PC-9 (cell line): ENCODE measurements around the gene RFTN1. TPM values are rescaled to one million over a fixed set of nuclear protein-coding genes. Genes with fewer than 3 reads are reported as not detected.

Experiments
- BruUV-seq: library from RNA; stranded (reverse); fragments of 400-500 nt; replicated peaks from 2 replicates; lab custom pipeline; 2021; lab: Mats Ljungman, UMichigan
- CTCF ChIA-PET: fragments of 300-600 bp; sonication (Branson Sonifier 250); formaldehyde crosslinking; loops from one replicate; lab custom pipeline; 2022; ENCODE audit warnings: antibody characterized with exemption; lab: Charles Lee
- POLR2A ChIA-PET: fragments of 300-600 bp; sonication (Branson Sonifier 250); formaldehyde crosslinking; loops from one replicate; lab custom pipeline; 2022; ENCODE audit warnings: antibody characterized with exemption; ENCODE audit not compliant: unreplicated experiment; lab: Charles Lee
- DNase-seq, 2 experiments: peaks; one replicate each; pipeline versions ENCODE4 v3.0.0 to v3.0.0-alpha.2; 2015 to 2022; ENCODE audit warnings: mixed read lengths in 1 of 2
- H2AFZ ChIP-seq: fragments of 200-600 bp; sonication (generic); 2 replicates; pipeline ENCODE4 v1.8.1; 2017; ENCODE audit warnings: antibody characterized with exemption
- H3F3A ChIP-seq: fragments of 200-600 bp; sonication (generic); 2 replicates; pipeline ENCODE4 v1.8.1; 2017; ENCODE audit warnings: antibody characterized with exemption, mild to moderate bottlenecking, low read depth; ENCODE audit not compliant: insufficient read depth
- H3K27ac ChIP-seq: fragments of 200-600 bp; sonication (generic); 2 replicates; pipeline ENCODE4 v1.6.1; 2016; ENCODE audit warnings: mixed run types
- H3K27me3 ChIP-seq: fragments of 200-600 bp; sonication (generic); 2 replicates; pipeline ENCODE4 v1.6.1; 2016; ENCODE audit warnings: low read depth, mixed run types; ENCODE audit not compliant: insufficient read depth
- H3K36me3 ChIP-seq: fragments of 200-600 bp; sonication (generic); 2 replicates; pipeline ENCODE4 v1.6.1; 2016; ENCODE audit warnings: low read depth, mixed run types
- H3K4me1 ChIP-seq: fragments of 200-600 bp; sonication (generic); replicated peaks from 2 replicates; pipeline ENCODE4 v1.6.1; 2016; ENCODE audit warnings: mixed run types; ENCODE audit not compliant: insufficient read depth
- H3K4me2 ChIP-seq: fragments of 200-600 bp; sonication (generic); 2 replicates; pipeline ENCODE4 v1.6.1; 2017; ENCODE audit warnings: mixed run types
- H3K4me3 ChIP-seq: fragments of 200-600 bp; sonication (generic); 2 replicates; pipeline ENCODE4 v1.6.1; 2016; ENCODE audit warnings: mixed run types
- H3K79me2 ChIP-seq: fragments of 200-600 bp; sonication (generic); 2 replicates; pipeline ENCODE4 v1.6.1; 2017; ENCODE audit warnings: low read depth, mixed run types
- H3K9me2 ChIP-seq: fragments of 200-600 bp; sonication (generic); 2 replicates; pipeline ENCODE4 v1.8.1; 2017; ENCODE audit warnings: mild to moderate bottlenecking; ENCODE audit not compliant: insufficient read depth
- H3K9me3 ChIP-seq: fragments of 200-600 bp; sonication (generic); 2 replicates; pipeline ENCODE4 v1.8.1; 2016; ENCODE audit warnings: low read depth; ENCODE audit not compliant: insufficient read depth
- H4K20me1 ChIP-seq: fragments of 200-600 bp; sonication (generic); 2 replicates; pipeline ENCODE4 v1.8.1; 2017; ENCODE audit not compliant: insufficient read depth
- EZH2 ChIP-seq: fragments of 200-600 bp; sonication (generic); IDR thresholded peaks from 2 replicates; pipeline ENCODE4 v1.8.0; 2017; ENCODE audit warnings: antibody characterized with exemption, low read depth
- intact Hi-C: fragments of 100-400 bp; cut with micrococcal nuclease; formaldehyde crosslinking; loops from one replicate; pipeline ENCODE4 v1.10.0; 2022; ENCODE audit not compliant: unreplicated experiment
- total RNA-seq: library from RNA; stranded (reverse); gene quantifications from 2 replicates; pipeline ENCODE4 v1.2.3, GENCODE V29; 2021
- TF ChIP-seq, protein P1 (sequence below): fragments of 200-600 bp; sonication (generic); conservative IDR thresholded peaks from 2 replicates; pipeline ENCODE4 v1.6.1; 2017; ENCODE audit warnings: mixed run types, antibody characterized with exemption, mild to moderate bottlenecking, moderate library complexity

The RFTN1 gene
- total RNA-seq, 1 experiment from 2014 or later, result 0.41 TPM

DNA sequence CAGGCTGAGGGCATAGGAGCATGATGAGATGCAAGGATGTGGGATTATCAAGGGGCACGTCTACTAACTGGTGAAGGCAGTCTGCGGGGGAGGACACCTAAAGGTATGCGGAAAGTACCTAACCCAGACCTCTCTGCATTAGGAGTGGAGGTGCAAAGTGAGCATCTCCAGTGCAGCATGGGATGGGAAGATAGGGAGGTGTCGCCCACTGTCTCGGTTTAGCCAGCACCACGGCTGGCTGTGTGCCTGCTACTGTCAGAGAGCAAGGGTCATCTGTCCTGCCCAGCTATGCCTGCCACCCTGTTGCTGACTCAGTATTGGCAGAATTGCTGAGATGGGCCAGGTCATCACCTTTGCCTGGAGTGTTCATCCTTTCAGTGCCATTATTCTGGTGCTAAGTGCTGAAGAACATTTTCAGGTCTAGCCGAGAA, 208.4 kb downstream of the RFTN1 start:
- Histone ChIP-seq H3K36me3 (no peaks in the 10 kb centered on the region; the same call in 1 of the 2 replicates), H3K9me2 (no peaks in the 10 kb centered on the region), H3F3A (no peaks in the 10 kb centered on the region), H3K4me3 (no peak overlapping the region), H3K4me1 (peaks cover 8% of the 10 kb centered on the region; the same call in 1 of the 2 replicates), H3K9me3 (no peaks in the 10 kb centered on the region), H3K27ac (no peak overlapping the region), H3K4me2 (no peak overlapping the region), H2AFZ (no peak overlapping the region), H4K20me1 (0 out of 2 replicates have a peak, but pooled peaks cover 4% of the 10 kb centered on the region), H3K79me2 (no peaks in the 10 kb centered on the region), H3K27me3 (no peaks in the 10 kb centered on the region)
- intact Hi-C loops, result no loop called here
- DNase-seq, result no peak
- TF ChIP-seq, protein P1, sequence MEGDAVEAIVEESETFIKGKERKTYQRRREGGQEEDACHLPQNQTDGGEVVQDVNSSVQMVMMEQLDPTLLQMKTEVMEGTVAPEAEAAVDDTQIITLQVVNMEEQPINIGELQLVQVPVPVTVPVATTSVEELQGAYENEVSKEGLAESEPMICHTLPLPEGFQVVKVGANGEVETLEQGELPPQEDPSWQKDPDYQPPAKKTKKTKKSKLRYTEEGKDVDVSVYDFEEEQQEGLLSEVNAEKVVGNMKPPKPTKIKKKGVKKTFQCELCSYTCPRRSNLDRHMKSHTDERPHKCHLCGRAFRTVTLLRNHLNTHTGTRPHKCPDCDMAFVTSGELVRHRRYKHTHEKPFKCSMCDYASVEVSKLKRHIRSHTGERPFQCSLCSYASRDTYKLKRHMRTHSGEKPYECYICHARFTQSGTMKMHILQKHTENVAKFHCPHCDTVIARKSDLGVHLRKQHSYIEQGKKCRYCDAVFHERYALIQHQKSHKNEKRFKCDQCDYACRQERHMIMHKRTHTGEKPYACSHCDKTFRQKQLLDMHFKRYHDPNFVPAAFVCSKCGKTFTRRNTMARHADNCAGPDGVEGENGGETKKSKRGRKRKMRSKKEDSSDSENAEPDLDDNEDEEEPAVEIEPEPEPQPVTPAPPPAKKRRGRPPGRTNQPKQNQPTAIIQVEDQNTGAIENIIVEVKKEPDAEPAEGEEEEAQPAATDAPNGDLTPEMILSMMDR, result no peak
- TF ChIP-seq EZH2, result no peak
- POLR2A ChIA-PET, result no interaction called here
- no TSS peak for BruUV-seq
- CTCF ChIA-PET, result no interaction called here

- Histone ChIP-seq H3K79me2 (no peaks in the 10 kb centered on the region), H3F3A (no peaks in the 10 kb centered on the region), H3K36me3 (no peaks in the 10 kb centered on the region; the same call in 1 of the 2 replicates), H3K4me1 (peaks cover 2% of the 10 kb centered on the region; the same call in 1 of the 2 replicates), H3K9me2 (no peaks in the 10 kb centered on the region), H3K4me2 (no peak overlapping the region), H3K27ac (no peak overlapping the region), H4K20me1 (0 out of 2 replicates have a peak, but pooled peaks cover 4% of the 10 kb centered on the region), H2AFZ (no peak overlapping the region), H3K4me3 (no peak overlapping the region), H3K27me3 (no peaks in the 10 kb centered on the region), H3K9me3 (no peaks in the 10 kb centered on the region)
- TF ChIP-seq, protein P1, result no peak
- TF ChIP-seq EZH2, result no peak
- intact Hi-C loops, result no loop called here
- no TSS peak for BruUV-seq
- POLR2A ChIA-PET, result no interaction called here
- DNase-seq, result no peak
- CTCF ChIA-PET, result no interaction called here
These were observed 209.2 kb downstream of the RFTN1 start for GRCh38 chr3:16304061-16305010.

- H3K9me3 ChIP-seq, result no peaks in the 10 kb centered on the region
- BruUV-seq, result no TSS peak
- H3K27me3 ChIP-seq, result no peaks in the 10 kb centered on the region
- no peaks in the 10 kb centered on the region; the same call in 1 of the 2 replicates for H3K36me3 ChIP-seq
- H3K4me1 ChIP-seq, result no peaks in the 10 kb centered on the region
- H3K27ac ChIP-seq, result no peak overlapping the region
- no peaks in the 10 kb centered on the region for H3K79me2 ChIP-seq
- TF ChIP-seq, protein P1, result no peak
- no peak for TF ChIP-seq EZH2
- no peak overlapping the region for H2AFZ ChIP-seq
- no peaks in the 10 kb centered on the region for H3K9me2 ChIP-seq
- H4K20me1 ChIP-seq, result 0 out of 2 replicates have a peak, but pooled peaks cover 4% of the 10 kb centered on the region
- H3K4me2 ChIP-seq, result no peak overlapping the region
- H3F3A ChIP-seq, result no peaks in the 10 kb centered on the region
- no peak overlapping the region for H3K4me3 ChIP-seq
- intact Hi-C loops, result no loop called here
- ChIA-PET CTCF (no interaction called here), POLR2A (no interaction called here)
- DNase-seq, result no peak
These were observed 210.4 kb downstream of the RFTN1 start for GRCh38 chr3:16303037-16303575.
